ENCODE measurements around the gene GSG1L.

The GSG1L gene

GRCh38 chr16:28064150-28064549 is 636 bp upstream of the GSG1L start:
- no peak for DNase-seq
- TF ChIP-seq GATA1 (IDR thresholded peaks at IDR 0.05; ENCODE audit: low read depth, low read length) (no peak), POLR2A (IDR thresholded peaks at IDR 0.05; ENCODE audit: low read length) (no peak)

GRCh38 chr16:28062847-28063521 is 530 bp downstream of the GSG1L start:
- TF ChIP-seq GATA1 (IDR thresholded peaks at IDR 0.05; ENCODE audit: low read depth, low read length) (no peak), POLR2A (IDR thresholded peaks at IDR 0.05; ENCODE audit: low read length) (no peak)
- DNase-seq, result no peak

DNA sequence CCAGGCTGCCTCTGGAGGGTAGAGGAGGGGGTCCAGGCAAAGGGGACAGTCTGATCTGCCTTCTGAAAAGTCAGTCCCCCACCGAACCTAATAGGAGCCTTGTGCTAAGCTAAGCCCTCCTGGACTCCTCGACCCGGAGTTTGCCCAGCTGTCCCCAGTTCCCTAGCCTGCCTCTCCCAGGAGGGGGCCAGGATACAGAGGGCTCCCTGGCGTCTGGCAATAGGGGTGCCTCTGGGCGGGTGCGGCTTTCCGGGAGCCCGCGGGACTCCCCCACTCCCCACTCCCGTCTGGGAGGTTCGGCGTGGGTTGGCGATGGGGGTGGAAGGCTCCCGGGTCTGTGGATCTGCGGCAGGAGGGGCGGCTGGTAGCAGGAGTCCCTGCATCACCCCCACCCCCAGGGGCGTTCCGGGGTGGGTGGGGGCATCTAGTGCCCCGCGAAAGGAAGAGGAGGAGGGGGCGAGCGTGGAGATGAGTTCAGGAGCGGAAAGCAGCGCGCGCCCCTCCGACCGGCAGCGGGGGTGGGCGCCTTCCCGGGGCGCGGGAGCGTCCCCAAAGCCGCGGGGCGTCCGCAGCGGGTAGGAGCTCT is 1.2 kb downstream of the GSG1L start:
- TF ChIP-seq POLR2A (IDR thresholded peaks at IDR 0.05; ENCODE audit: low read length), result no peak
- no peak for TF ChIP-seq GATA1 (IDR thresholded peaks at IDR 0.05; ENCODE audit: low read depth, low read length)
- no peak for DNase-seq

DNA sequence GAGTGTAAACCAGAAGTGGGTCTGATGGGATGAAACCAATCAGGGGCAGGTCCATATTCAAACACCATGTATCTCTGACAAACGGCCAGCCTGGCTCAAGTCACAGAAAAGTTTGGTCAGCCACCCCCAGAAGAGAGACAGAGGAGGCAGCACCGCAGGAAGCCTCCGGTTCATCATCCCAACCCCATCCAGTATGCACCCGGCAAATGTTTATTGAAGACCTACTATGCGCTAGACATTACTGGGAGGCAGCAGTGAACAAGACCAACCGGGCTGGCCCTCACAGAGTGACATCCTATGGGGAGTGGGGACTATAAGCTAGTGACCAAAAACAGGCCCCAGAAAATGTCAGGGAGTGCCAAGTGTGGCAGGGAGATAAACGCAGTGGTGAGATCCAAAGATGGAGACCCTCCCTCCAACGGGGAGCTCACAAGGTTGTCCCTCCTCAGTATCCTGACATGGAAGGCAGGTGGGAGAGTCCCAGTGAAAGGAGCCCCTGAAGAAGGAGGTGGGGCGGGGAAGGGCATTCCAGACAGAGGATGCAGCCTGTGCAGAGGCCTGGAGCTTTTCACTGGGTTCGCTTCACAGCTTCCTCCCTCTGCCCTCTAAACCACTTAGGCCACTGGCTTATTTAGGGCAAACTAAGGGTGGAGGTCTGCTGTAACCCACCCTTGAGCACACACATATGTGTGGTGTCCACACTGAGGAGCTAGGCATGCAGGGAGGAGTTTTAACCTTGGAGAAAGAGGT is 2.0 kb downstream of the GSG1L start:
- DNase-seq, result no peak
- TF ChIP-seq POLR2A (IDR thresholded peaks at IDR 0.05; ENCODE audit: low read length) (no peak), GATA1 (IDR thresholded peaks at IDR 0.05; ENCODE audit: low read depth, low read length) (no peak)

DNA sequence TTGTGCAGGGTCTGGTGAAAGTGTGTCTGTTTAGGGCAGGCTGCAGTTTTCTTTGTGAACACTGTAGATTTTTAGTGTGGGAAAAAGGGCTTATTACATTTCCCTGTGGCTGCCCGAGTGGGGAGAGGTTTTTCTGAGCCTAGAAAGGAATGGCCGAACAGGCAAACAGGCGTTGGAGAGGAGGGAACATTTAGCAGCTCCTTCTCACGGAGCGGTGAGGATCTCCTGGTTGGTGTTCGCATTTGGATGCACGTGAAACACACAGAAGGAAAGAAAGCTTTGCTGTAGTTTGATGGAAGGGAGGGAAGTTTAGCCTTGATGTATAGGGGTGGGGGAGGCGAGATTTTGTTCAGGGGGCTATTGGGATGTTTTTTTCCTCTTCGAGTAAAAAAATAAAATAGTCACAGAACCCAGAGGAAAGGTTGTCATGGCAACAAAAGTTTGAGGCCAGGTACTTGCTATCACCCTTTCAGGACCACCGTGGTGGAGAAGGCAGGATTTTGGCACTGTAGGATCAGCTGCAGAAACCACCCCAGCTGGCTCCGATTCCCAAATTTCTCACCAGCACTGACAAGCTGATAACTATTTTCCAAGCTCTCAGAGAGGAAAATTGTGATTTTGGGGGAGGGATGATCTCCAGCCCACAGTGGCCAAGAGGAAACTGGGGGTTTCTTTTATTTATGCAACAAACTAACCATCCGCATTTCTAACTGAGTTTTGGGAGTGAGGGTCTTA is 3.5 kb downstream of the GSG1L start:
- TF ChIP-seq GATA1 (IDR thresholded peaks at IDR 0.05; ENCODE audit: low read depth, low read length) (no peak), POLR2A (IDR thresholded peaks at IDR 0.05; ENCODE audit: low read length) (no peak)
- DNase-seq, result no peak

- TF ChIP-seq POLR2A (IDR thresholded peaks at IDR 0.05; ENCODE audit: low read length), result no peak
- no peak for TF ChIP-seq GATA1 (IDR thresholded peaks at IDR 0.05; ENCODE audit: low read depth, low read length)
- no peak for DNase-seq
Measured at GRCh38 chr16:28058839-28059589, 4.5 kb downstream of the GSG1L start.

DNA sequence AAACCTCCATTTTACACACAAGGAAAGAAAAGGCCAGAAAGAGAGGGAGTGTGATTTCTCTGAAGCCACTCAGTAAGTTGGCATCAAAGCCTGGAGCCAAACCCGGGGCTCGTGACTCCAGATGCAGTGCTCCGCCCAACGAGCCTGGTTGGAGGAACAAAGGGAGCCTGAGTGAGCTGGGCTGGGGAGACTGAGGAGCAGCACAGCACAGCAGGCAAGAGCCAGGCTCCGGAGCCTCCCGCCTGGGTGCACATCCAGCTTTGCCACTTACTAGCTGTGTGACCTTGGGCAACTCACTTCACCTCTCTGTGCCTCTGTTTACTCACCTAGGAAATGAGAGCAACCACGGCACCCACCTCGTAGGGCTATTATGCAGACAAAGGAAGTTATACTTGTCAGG is 5.6 kb downstream of the GSG1L start:
- DNase-seq, result no peak
- no peak for TF ChIP-seq GATA1 (IDR thresholded peaks at IDR 0.05; ENCODE audit: low read depth, low read length)
- TF ChIP-seq POLR2A (IDR thresholded peaks at IDR 0.05; ENCODE audit: low read length), result no peak

- TF ChIP-seq GATA1 (IDR thresholded peaks at IDR 0.05; ENCODE audit: low read depth, low read length) (no peak), POLR2A (IDR thresholded peaks at IDR 0.05; ENCODE audit: low read length) (no peak)
- no peak for DNase-seq
Measured at GRCh38 chr16:28053461-28053860, 10.1 kb downstream of the GSG1L start.

DNA sequence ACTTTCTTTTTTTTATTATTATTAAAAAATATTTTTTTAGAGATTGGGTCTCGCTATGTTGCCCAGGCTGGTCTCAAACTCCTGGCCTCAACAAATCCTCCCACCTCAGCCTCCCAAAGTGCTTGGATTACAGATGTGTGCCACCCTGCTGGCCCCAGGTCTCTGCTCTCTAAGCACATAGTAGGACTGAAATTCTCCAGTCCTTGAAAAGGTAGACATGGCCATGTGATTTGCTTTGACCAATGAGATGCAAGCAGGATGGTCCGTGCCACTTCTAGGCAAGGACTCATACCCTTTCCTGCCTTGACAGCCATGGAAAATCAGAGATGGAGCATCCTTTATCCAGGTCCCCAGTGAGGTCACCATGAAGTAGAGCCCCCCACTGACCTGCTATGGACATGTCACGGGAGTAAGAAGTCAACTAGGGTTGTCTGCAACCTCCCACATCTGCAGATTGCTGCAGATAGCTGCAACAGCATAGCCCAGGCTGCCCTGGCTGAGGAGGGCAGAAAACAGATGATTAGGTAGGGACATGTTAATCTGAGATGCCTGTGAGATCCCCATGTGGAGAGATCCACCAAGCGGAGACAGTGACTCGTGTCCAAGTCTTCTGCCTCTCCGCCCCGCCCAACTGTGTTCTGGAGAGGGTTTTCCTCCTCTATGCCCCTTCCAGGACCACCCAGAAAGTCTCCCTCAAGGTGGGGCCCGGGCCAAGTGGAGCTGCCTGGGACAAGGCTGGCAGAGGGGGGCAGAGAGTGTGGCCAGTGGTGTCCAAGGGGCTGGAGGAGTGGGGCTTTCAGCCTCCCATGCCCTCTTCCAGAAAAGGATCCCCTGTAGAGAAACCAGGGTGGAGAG is 11.0 kb downstream of the GSG1L start:
- DNase-seq, result no peak
- no peak for TF ChIP-seq GATA1 (IDR thresholded peaks at IDR 0.05; ENCODE audit: low read depth, low read length)
- no peak for TF ChIP-seq POLR2A (IDR thresholded peaks at IDR 0.05; ENCODE audit: low read length)

DNA sequence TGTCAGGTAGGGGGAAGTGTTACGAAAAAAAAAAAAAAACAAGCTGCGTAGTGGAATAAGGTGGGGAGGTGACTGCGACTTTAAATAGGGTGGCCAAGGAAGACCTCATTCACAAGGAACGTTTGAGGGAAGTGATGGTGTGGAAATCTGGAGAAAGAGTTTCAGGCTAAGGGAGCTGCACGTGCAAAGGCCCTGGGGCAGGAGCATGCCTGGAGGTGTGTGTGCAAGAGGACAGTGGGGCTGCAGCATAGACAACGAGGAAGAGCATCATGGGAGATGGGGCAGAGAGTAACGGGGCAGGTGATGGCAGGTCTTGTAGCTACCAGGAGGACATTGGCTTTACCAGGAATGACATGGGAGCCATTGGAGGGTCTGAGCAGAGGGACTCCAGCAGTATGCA is 12.0 kb downstream of the GSG1L start:
- no peak for TF ChIP-seq GATA1 (IDR thresholded peaks at IDR 0.05; ENCODE audit: low read depth, low read length)
- DNase-seq, result no peak

GRCh38 chr16:28042811-28043210 is 20.7 kb downstream of the GSG1L start:
- TF ChIP-seq GATA1 (IDR thresholded peaks at IDR 0.05; ENCODE audit: low read depth, low read length) (no peak), POLR2A (IDR thresholded peaks at IDR 0.05; ENCODE audit: low read length) (no peak)

DNA sequence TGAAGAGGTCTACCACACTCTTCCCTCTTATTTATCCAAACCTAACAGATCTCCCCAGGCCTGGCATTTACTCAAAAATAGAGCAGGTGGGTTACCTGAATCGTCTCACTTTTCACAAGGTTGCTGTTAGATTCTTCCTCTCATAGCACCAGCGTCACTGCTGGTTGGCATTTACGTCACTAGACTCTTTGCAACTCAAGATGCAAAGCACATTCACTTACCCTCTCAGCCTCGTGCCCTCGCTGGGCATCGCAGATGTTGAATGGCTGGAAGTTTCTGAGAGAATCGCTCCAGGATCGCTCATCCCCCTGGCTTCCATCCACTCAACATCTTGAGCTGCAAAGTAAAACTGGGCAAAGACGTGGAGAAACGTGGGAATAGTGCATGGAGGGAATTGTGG is 21.9 kb downstream of the GSG1L start:
- no peak for TF ChIP-seq POLR2A (IDR thresholded peaks at IDR 0.05; ENCODE audit: low read length)
- no peak for TF ChIP-seq GATA1 (IDR thresholded peaks at IDR 0.05; ENCODE audit: low read depth, low read length)
- no peak for DNase-seq

More at GRCh38 chr16:28042811-28043210, 20.7 kb downstream of the GSG1L start:
- no peak for DNase-seq

DNA sequence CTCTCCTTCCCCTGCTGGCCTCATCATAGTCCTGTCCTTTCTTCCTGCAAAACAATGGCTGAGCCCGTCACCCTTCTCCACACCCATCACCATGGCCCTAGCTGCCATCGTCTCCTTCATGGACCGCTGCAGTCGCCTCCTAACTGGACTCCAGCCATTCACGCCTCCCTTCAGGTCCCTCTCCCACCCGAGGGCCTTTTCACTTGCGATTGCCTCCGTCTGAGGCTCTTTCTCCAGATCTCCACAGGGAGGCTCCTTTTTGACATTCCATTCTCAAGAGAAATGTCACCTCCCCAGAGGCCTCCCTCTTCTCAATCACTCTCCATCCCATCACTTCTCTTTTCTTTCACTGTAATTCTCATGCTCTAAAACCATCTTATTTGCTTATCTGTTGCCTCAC is 23.5 kb downstream of the GSG1L start:
- TF ChIP-seq POLR2A (IDR thresholded peaks at IDR 0.05; ENCODE audit: low read length), result no peak
- TF ChIP-seq GATA1 (IDR thresholded peaks at IDR 0.05; ENCODE audit: low read depth, low read length), result no peak
- no peak for DNase-seq

Data from erythroblast (primary cell).